Subcutaneous adipose tissue (tissue), 4 donors: ENCODE data around the gene ERP27. TPM values are rescaled to one million over a fixed set of nuclear protein-coding genes. Genes with fewer than 3 reads are reported as not detected.

Experiments used
- total RNA-seq, 4 donors: library from RNA; depleted of rRNA; stranded (reverse); fragments of >200 nt; gene quantifications; one replicate each; pipeline ENCODE4 v1.1.0, GENCODE V29; 2016
- TF ChIP-seq, protein P1 (sequence below): fragments of 450-650 bp; IDR thresholded peaks from one replicate; pipeline ENCODE4 v1.5.1; 2016; ENCODE audit warnings: low read depth, mild to moderate bottlenecking, control low read depth, antibody characterized with exemption, moderate library complexity

ERP27 gene
- total RNA-seq, 4 donors from 2014 or later: 0.85 to 0.94 TPM; not detected in 2

DNA sequence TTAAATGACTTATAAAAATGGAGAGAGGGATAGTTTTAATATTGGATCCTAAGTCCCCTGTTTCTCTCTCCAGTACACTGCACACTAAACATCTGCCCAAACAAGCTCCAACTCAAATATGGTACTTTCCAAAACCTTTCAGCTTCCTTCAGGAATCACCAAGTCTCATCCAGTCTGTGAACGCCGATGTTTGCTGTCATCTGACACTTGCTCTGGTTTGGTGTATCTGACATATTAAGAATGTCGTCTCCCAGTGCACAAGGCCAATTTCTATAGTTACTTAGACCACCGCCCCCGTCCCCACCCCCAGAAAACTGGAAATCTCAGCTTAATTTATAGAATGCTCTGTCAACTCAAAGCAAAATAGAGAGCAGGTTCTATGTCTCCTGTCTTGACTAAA lies 47.6 kb downstream of the ERP27 start:
- TF ChIP-seq, protein P1, sequence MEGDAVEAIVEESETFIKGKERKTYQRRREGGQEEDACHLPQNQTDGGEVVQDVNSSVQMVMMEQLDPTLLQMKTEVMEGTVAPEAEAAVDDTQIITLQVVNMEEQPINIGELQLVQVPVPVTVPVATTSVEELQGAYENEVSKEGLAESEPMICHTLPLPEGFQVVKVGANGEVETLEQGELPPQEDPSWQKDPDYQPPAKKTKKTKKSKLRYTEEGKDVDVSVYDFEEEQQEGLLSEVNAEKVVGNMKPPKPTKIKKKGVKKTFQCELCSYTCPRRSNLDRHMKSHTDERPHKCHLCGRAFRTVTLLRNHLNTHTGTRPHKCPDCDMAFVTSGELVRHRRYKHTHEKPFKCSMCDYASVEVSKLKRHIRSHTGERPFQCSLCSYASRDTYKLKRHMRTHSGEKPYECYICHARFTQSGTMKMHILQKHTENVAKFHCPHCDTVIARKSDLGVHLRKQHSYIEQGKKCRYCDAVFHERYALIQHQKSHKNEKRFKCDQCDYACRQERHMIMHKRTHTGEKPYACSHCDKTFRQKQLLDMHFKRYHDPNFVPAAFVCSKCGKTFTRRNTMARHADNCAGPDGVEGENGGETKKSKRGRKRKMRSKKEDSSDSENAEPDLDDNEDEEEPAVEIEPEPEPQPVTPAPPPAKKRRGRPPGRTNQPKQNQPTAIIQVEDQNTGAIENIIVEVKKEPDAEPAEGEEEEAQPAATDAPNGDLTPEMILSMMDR: no peak

DNA sequence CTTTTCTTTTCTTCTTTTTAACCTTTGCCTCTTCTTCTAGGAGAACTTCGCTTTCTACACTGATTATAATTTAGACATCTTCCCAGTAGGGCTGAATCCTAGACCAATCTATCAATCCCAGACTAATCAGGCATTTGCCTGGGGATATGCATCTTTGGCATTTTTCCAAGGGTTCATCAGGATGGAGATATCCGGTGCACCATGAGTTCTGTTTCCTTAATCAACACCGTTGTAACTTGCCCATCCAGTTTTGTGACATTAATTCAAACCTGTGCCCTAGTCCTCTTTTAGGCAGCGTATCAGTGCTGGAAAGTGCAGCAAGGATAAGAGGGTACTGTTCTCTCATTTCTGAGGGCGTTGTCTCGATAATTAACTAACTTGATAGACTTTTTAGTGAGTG lies 52.1 kb downstream of the ERP27 start:
- TF ChIP-seq, protein P1: no peak

DNA sequence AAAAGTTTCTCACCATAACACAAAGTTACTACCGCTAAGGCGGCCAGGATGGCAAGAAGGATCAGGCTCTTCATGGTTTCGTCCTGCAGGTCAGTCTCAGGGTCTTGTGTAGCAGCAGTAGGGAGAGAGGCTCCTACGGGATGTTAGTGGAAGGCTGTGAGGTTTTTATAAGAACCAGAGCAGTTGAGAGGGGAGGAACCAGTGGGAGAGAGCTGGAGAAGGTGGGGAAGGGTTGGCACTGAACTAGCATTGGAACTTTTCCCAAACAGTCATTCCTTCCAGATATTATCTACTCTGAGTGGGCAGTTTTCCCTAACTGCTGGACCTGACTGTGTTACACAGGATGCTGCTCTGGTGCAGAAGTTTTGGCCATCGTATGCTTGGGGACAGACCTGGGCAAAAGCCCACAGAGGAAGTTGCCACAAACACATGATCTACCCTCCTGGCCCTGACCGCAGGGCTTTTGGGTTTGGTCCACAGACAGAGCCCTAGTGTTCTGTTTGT lies 52.6 kb downstream of the ERP27 start, which contains the start of gene MGP:
Gene MGP (minus strand): TSS at position 137 of the 504 bp plus-strand sequence. CDS start 63 bp downstream, at position 74.
- TF ChIP-seq, protein P1: no peak

DNA sequence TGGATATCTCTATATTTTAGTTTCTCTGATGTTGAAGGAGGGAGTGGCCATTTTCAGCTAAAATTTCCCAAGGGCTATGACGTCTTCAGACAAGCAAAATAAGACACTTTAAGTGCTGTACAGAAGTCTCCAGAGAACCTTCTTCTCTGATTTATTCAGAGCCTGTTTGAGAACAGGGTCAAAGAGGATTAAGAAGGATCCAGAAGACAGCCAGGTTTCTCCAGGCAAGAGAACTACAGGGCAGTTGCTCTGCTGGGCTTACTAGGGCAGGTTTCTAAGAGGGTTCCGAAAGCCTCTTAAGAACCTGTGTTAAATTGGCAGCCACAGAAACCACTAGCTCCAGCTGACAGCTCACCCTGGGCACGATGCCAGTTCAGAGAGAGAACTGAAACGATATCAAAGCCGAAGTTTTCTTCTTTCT lies 53.9 kb downstream of the ERP27 start:
- TF ChIP-seq, protein P1: no peak

DNA sequence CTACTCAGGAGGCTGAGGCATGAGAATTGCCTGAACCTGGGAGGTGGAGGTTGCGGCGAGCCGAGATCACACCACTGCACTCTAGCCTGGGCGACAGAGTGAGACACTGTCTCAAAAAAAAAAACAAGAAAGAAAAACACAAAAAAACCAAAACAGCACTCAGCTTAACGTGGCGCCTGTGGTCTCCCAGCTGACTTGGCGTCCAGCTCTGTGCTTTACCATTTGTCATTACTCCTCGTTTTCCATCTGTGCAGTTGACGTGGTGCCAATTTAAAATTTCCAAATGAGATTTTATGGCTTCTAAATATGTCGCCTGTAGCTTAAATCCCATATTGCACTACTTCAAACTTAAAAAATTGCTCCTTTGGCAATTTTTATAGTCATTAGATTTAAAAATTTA lies 54.7 kb downstream of the ERP27 start:
- TF ChIP-seq, protein P1: no peak

DNA sequence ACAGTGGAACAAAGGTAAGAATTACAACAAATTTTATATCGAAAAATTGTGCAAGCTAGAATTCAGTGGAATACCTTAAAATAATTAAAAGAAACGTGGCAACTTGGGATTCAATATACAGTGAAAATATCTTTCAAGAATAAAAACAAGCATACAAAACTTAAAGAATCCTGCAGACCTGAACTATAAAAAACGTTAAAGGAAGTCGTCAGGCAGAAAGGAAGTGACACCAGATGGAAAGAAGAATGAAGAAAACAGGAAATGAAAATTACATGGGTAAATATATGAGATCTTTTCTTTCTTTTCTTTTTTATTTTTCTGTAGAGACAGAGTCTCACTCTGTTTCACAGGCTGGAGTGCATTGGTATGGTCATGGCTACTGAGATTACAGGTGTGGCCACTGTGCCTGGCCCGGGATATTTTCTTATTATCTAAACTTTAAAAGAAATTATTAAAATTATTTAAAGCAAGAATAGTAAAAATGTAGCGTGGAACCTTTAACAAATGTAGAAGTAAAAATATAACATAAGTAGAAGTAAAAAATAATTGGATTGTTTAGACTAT lies 57.4 kb downstream of the ERP27 start:
- TF ChIP-seq, protein P1: no peak

DNA sequence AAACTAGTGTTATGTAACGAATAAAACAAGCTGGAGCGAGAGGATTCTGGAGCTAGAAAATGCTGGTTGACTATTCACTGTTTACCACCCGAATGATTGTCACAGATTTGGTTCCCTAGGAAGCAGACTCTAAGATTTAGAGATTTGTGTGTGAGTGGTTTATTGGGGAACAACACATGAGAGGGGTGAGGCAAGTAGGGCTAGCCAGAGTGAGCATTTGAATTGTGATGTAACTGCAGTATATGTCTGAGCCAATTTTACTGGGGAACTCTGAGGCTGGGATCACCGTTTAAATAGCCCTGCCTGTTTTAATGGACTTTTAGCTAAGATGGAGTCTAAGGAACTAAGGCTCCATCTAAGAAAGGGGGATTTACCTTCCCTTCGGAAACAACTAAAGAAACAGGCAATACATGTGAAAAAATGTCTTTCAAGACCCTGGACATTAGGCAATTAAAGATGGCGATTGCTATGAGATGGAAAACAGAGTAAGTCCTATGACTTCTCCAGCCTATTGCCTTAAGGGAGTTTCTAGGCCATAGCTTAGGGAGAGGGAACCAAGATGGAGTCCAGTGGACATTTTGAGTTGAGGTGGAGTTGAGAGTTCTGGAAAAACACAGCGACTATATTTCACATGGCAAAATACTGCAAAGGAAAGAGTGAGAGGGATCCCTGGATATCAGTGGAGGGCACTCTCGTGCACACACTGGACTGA lies 59.0 kb downstream of the ERP27 start:
- TF ChIP-seq, protein P1: no peak
